Measurements from ENCODE around the gene C7orf57.

C7orf57 gene

DNA sequence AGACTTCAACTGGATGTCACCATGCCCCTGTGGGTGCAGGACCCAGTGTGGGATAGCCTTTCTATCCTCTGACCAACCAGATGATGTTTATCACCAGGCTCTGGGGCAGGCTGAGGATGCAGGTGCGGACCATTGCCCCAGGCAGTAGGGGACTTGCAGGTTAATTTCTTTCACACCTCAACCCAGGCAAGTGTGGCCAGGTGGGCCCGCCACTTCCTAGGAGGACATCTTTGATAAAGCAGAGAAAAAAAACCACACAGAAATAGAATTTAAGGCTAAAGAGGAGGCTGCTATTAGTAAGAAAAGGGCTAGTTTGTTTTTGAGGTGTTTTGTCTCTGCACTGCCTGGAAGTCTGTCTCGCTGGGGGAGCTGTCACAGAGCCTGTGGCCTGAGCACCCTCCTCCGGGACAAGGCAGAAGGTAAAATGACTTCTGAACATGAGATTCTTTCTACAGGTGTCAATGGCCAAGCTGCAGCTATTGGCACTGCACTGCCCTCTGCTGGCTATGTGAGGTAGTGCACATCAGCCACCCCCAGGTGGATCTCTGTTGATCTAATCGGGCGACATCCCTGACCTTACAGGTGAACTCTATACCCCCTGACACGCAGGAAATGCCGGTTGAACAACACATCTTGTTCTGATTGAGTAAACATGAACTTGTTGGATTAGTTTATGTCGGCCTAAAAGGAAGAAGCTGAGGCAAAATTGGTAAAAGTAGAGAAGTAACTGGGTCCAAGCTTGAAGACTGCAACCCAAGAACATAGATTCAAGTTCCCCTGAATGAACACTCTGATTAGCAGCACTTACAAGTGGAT is 74.7 kb downstream of the C7orf57 start:
- DNase-seq (ENCODE audit: low spot score) = peak; percentile 70

GRCh38 chr7:48110868-48111267 is 75.5 kb downstream of the C7orf57 start:
- no peak for DNase-seq (ENCODE audit: low spot score)
